Lower leg skin (tissue), 4 donors: Measurements from ENCODE around the gene EHMT1. TPM values are rescaled to one million over a fixed set of nuclear protein-coding genes. Genes with fewer than 3 reads are reported as not detected.

Experiments used
- DNase-seq, 2 donors: peaks; one replicate each; pipeline ENCODE4 v3.0.0-alpha.2; 2019; ENCODE audit warnings: low spot score in 2 of 2
- H3K4me3 ChIP-seq: fragments of 200-600 bp; sonication (generic); 2 replicates; pipeline ENCODE4 v1.5.1; 2017; ENCODE audit warnings: mild to moderate bottlenecking, low read depth; ENCODE audit not compliant: poor library complexity, severe bottlenecking
- CTCF ChIP-seq, 3 donors: fragments of 450-650 bp; IDR thresholded peaks; one replicate each; pipeline ENCODE4 v1.5.1; 2016; ENCODE audit warnings: antibody characterized with exemption in 3 of 3, mild to moderate bottlenecking in 3 of 3, moderate library complexity in 2 of 3
- POLR2A ChIP-seq, 2 donors: fragments of 450-650 bp; IDR thresholded peaks; one replicate each; pipeline ENCODE4 v1.6.1; 2016 to 2017; ENCODE audit warnings: antibody characterized with exemption in 2 of 2, mild to moderate bottlenecking in 1 of 2, moderate library complexity in 1 of 2
- WGBS, 2 donors: methylation state at CpG; one replicate each; pipeline ENCODE4 v1.1.5; 2018; 5-methylcytosine and 5-hydroxymethylcytosine counted together
- intact Hi-C: fragments of 100-400 bp; cut with DNase I; formaldehyde crosslinking; loops from one replicate; pipeline ENCODE4 v1.15.0; 2023; ENCODE audit warnings: low total_unique reads
- total RNA-seq, 4 donors: library from RNA; depleted of rRNA; stranded (reverse); fragments of >200 nt; gene quantifications; one replicate each; pipeline ENCODE4 v1.1.0, GENCODE V29; 2016

EHMT1 gene
- total RNA-seq, 4 donors from 2014 or later = 64.2 to 128 (median 73.2) TPM

GRCh38 chr9:137716694-137717287 lies 98.0 kb downstream of the EHMT1 start:
- intact Hi-C loops = no loop called here
- DNase-seq = peak in 1 of 2 donors; percentile 81
- WGBS, 2 donors = 97% methylated on average over 25 of the region's 25 CpGs
- no peak for TF ChIP-seq POLR2A (IDR thresholded peaks at IDR 0.05)
- no peak for TF ChIP-seq CTCF (IDR thresholded peaks at IDR 0.05)
- no peak overlapping the region for H3K4me3 ChIP-seq

- WGBS, 2 donors = 94 to 95% methylated on average over 28 of the region's 28 CpGs
- no peak for TF ChIP-seq CTCF (IDR thresholded peaks at IDR 0.05)
- no peak for TF ChIP-seq POLR2A (IDR thresholded peaks at IDR 0.05)
- peak in 1 of 2 donors; percentile 69 for DNase-seq
- H3K4me3 ChIP-seq = no peak overlapping the region
- intact Hi-C loops = no loop called here
These were observed 99.0 kb downstream of the EHMT1 start for GRCh38 chr9:137717776-137718327.

- DNase-seq = peak in 1 of 2 donors; percentile 68
- intact Hi-C loops = no loop called here
- TF ChIP-seq CTCF (IDR thresholded peaks at IDR 0.05) = no peak
- TF ChIP-seq POLR2A (IDR thresholded peaks at IDR 0.05) = no peak
- 91 to 94% methylated on average over 9 of the region's 9 CpGs for WGBS, 2 donors
- H3K4me3 ChIP-seq = no peak overlapping the region
These were observed 100.4 kb downstream of the EHMT1 start for GRCh38 chr9:137719194-137719593.

GRCh38 chr9:137720571-137721110 lies 101.8 kb downstream of the EHMT1 start:
- TF ChIP-seq CTCF (IDR thresholded peaks at IDR 0.05) (no peak), POLR2A (IDR thresholded peaks at IDR 0.05) (no peak)
- no peak overlapping the region for H3K4me3 ChIP-seq
- 78 to 82% methylated on average over 27 of the region's 27 CpGs for WGBS, 2 donors
- no peak for DNase-seq
- intact Hi-C loops = no loop called here

GRCh38 chr9:137721479-137721878 lies 102.7 kb downstream of the EHMT1 start:
- TF ChIP-seq CTCF (IDR thresholded peaks at IDR 0.05) = no peak
- 95 to 96% methylated on average over 10 to 12 of the region's 12 CpGs for WGBS, 2 donors
- intact Hi-C loops = no loop called here
- no peak overlapping the region for H3K4me3 ChIP-seq
- DNase-seq = no peak
